ENCODE data around the gene SLC35F3.

SLC35F3 gene

GRCh38 chr1:233912909-233913308 is 8.4 kb downstream of the SLC35F3 start:
- DNase-seq = no peak

- DNase-seq = no peak
Measured at GRCh38 chr1:233916706-233917105, 12.2 kb downstream of the SLC35F3 start.

DNA sequence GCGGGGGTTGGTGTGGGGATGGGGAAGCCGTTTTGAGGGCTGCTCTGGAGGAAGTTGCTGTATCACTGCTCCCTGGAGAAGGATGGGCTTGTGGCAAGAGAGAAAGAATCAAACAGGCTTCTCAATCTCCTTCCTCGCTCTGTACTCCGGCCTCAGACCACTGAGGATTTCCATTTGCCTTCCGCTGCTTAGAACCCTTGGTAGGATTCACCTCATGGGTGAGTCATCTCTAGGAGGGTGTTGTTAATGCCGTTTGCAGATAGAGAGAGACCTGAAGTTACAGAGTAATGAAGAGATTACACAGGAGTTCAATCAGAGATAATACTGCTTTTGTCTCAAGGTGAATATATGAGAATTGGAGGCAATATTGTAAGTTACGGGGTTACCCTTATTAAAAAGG is 15.3 kb downstream of the SLC35F3 start:
- DNase-seq = no peak

DNA sequence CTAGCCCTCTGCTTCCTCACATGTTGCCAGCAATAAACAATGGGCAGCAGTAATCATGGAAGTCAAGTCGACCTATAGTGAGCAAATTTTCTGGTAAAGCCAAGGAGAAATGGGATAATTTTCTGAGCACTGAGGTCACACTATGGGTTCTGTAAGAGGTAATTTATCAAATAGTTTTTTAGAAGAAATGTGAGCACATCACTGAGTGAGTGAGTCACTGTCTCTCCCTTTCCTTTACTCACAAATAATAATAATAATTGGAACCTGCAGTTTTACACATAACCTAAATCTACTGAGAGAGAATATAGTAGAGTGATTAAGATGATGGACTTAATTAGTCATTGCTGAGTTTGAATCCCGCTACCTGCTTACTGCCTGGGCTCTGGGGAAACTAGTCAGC is 23.6 kb downstream of the SLC35F3 start:
- DNase-seq = no peak

DNA sequence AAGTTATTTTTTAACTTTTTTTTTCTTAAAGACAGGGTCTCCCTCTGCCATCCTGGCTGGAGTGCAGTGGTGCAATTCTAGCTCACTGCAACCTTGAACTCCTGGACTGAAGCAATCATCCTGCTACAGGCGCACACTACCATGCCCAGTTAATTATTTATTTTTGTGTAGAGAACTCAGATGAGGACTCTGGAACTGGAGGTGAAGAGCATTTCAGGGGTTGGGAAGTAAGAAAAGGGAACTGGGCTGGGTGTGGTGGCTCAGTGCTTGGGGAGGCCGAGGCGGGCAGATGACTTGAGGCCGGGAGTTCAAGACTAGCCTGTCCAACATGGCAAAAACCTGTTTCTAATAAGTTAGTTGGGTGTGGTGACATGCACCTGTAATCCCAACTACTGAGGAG is 28.9 kb downstream of the SLC35F3 start:
- no peak for DNase-seq

DNA sequence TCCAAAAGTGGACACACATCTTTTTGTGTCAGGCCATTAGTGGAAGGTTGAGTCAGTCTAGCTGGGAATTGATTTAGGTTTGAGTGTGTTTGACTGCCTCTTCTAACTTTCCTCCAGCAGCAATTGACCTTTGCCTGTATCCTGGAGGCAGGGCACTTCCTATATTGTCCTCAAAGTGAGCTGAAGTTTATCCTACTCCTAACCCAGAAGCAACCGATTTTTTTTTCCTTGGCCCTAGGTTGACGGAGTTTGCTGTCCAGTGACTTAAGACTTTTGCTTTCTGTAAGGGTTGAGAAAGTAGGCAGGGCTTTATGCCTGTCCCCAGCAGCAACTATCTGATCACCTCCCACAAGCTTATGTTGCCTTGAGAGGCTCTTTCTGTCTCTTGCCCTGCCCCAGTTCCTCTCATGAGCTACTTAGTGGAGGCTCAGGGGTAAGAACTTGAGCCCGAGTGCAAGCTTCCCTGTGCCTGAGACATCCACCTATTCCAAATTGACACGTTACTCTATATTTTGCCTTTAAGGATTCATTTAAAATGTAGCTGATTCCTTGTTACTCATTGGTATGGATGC is 30.9 kb downstream of the SLC35F3 start:
- no peak for DNase-seq

- DNase-seq = no peak
Measured at GRCh38 chr1:233936422-233936821, 31.9 kb downstream of the SLC35F3 start.

DNA sequence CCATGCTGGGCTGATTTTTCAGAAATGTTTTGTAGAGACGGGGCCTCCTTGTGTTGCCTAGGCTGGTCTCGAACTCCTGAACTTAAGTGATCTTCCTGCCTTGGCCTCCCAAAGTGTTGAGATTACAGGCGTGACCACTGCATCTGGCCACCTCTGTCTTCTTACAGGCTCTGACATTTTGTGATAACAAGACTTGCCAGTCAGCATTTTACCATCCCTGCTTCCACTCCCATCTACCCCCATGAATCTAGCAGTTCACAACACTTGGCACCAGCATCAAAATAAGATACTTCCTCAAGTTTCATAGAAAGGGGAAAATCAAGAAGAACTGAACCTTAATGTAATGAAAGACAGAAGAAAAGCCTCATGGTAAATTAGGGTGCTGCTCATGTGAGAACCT is 32.4 kb downstream of the SLC35F3 start:
- no peak for DNase-seq

DNA sequence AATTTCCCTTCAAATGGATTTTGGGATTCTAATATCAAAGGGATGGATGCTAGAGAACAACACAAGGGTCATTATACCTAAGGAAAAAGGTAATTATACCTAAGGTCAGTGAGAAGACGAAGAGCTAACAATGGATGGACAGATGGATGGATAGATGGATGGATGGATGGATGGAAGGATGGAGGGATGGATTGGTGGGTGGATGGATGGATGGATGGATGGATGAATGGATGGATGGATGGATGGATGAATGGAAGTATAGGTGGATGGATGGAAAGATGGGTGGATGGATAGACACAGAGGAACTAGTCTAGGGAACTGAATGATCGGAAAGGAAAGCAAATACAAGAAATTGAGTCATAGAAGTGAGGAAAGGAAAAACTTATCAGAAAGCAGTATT is 34.0 kb downstream of the SLC35F3 start:
- no peak for DNase-seq

GRCh38 chr1:233939451-233939850 is 35.0 kb downstream of the SLC35F3 start:
- no peak for DNase-seq

DNA sequence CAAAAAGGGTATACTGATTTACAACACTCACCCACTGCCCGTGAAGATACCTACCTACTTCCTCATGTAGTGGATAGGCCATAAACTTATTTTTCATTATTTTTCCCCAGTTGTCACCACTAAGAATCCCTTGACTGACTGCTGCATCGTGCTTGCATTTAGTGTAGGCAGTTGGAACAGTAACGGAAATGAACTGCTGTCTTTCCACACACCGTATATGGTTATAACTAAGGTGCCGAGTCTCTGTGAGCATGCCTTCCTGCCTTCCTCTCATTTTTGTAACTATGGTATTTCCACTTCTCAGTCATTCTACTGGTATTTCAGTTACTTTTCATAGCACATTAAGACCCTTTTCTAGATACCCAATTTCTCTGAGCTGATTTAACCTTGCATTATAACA is 36.4 kb downstream of the SLC35F3 start:
- DNase-seq = no peak

GRCh38 chr1:233944601-233945000 is 40.1 kb downstream of the SLC35F3 start:
- DNase-seq = no peak

DNA sequence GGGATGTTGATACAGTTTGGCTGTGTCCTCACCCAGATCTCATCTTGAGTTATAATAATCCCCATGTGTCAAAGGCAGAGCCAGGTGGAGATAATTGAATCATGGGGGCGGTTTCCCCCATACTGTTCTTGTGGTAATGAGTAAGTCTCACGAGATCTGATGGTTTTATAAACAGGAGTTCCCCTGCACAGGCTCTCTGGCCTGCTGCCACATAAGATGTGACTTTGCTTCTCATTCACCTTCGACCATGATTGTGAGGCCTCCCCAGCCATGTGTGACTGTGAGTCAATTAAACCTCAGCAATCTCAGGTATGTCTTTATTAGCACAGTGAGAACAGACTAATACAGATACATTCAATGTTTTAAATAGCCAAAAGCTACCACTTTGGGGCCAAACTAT is 41.1 kb downstream of the SLC35F3 start:
- no peak for DNase-seq

DNA sequence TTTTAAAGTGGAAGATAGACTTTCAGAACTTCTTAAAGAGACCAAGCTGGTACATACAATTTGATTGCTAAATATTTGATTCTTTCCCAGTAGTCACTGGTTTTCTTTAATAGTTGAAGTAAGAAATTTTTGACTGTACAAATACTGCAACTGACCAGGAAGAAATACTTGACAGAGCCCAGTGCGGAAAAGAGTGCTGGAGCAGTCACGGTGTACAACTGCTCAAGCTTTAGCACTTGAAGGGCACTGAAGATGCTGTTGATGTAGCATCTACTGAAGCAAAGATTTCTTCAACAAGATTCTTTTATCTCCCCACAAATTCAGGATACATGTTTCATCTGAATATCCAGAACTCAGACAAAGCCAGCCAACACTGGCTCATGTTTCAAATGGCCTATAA is 41.5 kb downstream of the SLC35F3 start:
- DNase-seq = no peak

GRCh38 chr1:233946724-233947123 is 42.2 kb downstream of the SLC35F3 start:
- no peak for DNase-seq

- no peak for DNase-seq
Measured at GRCh38 chr1:233951804-233952203, 47.3 kb downstream of the SLC35F3 start.

DNA sequence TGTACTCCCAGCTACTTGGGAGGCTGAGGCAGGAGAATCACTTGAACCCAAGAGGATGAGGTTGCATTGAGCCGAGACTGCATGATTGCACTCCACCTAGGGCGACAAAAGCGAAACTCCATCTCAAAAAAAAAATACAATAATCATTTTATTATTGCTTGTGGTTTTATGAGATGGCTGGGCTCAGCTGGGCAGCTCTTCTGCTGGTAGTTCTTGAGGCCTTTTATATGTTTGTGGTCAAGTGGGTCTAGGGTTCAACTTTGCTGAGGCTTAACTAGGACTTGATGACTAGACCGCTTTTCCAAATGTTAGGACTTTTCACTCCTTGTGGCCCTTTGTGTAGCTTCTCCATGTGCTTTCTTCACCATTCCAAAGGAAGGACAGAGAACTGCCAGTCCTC is 53.2 kb downstream of the SLC35F3 start:
- DNase-seq = no peak

DNA sequence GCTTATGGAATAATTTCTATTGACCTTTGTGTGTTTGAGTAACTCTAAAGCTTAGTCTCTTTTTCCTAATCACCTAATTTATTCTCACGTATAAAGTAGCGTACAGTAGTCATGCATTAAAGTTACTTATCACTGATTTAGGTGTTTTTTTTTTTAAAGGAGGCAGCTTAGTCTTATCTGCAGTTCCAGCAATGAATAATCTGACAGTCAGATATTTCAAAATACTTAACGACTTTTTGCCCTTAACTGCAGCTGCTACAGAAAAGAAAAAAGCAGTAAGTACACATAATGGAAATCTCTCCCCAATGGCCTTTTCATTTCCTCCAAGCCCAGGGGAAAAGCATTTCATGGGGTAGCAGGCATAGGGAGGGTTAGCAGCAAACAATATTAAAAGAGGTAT is 54.6 kb downstream of the SLC35F3 start:
- DNase-seq = no peak

- no peak for DNase-seq
Measured at GRCh38 chr1:233959971-233960370, 55.5 kb downstream of the SLC35F3 start.

GRCh38 chr1:233960386-233960785 is 55.9 kb downstream of the SLC35F3 start:
- no peak for DNase-seq

GRCh38 chr1:233962878-233963277 is 58.4 kb downstream of the SLC35F3 start:
- no peak for DNase-seq

GRCh38 chr1:233965856-233966255 is 61.4 kb downstream of the SLC35F3 start:
- no peak for DNase-seq

DNA sequence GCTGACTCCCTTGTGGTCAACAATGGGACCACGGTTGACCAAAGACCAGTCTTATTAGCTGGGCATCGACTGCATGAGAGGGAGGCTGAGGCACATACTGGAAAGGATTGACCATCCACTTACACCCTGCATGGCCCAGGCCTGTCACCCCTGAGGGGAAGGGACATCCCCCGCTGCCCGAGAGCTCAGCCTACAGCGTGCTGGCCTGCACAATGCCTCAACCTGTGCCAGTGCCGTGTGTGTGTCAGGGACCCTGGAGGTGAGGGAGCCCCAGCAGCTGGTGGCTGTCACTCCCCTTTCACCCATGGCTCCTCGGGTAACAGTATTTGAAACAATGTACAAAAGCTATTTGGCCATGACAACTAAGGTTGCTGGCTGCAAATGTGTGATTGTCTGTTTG is 67.3 kb downstream of the SLC35F3 start:
- DNase-seq = no peak

DNA sequence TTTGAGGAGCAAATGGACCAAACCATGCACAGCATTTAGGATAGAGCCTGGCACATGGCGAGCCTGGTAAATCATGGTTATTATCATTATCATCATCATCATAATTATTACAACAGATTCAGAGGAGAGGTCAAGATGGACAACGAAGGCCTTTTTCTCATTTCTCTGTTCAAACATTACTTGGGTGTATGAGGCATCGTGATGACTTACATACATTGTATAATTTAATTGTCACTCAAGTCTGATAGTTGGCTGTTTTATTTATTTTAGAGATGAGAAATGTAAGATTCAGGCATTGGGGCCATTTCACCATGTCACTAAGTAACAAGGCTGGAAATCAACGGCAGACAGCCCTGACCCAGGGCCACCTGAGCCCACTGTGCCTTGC is 68.1 kb downstream of the SLC35F3 start:
- DNase-seq = no peak

DNA sequence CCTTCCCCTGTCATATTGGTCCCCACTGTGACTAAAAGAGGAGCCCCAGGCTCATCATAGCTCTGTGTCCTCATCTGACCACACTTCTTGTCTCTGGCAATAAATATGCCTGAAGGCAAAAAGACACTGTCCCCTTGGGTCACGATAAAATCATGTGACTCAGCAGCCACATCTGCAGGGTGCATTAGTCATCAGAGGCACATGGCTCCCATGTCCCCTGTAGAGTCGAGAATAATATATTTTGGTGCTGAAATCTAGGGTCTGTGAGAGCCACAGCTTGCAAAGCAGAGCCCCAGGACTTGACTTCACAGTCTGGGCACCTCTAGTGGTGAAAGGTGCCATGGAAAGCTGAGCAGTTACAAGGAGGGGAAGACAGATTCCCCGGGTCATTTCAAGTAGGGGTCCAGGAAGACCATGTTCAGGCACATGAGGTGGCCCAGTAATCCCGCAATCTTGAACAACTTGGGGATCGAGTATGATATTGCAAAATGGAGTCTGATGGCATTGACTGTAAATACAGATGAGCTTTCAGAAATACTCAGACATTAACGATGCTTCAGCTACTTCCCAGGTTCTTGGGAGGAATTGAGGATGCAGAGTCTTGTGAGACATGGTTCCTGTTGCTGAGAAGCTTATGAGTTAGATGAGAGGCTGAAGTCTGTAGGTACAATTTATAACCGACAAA is 68.6 kb downstream of the SLC35F3 start:
- no peak for DNase-seq
